Keratinocyte (primary cell): Measurements from ENCODE around the gene RTL9. TPM values are rescaled to one million over a fixed set of nuclear protein-coding genes. Genes with fewer than 3 reads are reported as not detected.

Experiments used
- DNase-seq: peaks from one replicate; pipeline ENCODE4 v3.0.0-alpha.2; 2011; ENCODE audit warnings: low read depth, missing footprints, low spot score
- FAIRE-seq: peaks from 2 replicates; lab custom pipeline; 2011; peaks lifted over from hg19 to GRCh38; lab: Jason Lieb, UNC
- H2AFZ ChIP-seq: 2 replicates; pipeline ENCODE4 v1.6.0; 2012; ENCODE audit warnings: low read length, control low read depth, inconsistent platforms; ENCODE audit not compliant: control insufficient read depth
- H3K27ac ChIP-seq: 2 replicates; pipeline ENCODE4 v1.5.1; 2011; ENCODE audit warnings: low read length; ENCODE audit not compliant: control insufficient read depth, insufficient read depth
- H3K27me3 ChIP-seq: 3 replicates; pipeline ENCODE4 v1.6.0; 2011; ENCODE audit warnings: low read length; ENCODE audit not compliant: control insufficient read depth, insufficient read depth; ENCODE audit errors: extremely low read depth
- H3K36me3 ChIP-seq, 2 experiments: 2 replicates in 1 of 2; 3 replicates in 1 of 2; pipeline ENCODE4 v1.5.1; 2011; ENCODE audit warnings: low read length in 2 of 2, mild to moderate bottlenecking in 1 of 2; ENCODE audit not compliant: control insufficient read depth in 2 of 2, insufficient read depth in 2 of 2; ENCODE audit errors: extremely low read depth in 1 of 2
- H3K4me1 ChIP-seq: 3 replicates; pipeline ENCODE4 v1.5.1; 2011; ENCODE audit warnings: low read length; ENCODE audit not compliant: control insufficient read depth, insufficient read depth; ENCODE audit errors: extremely low read depth
- H3K4me2 ChIP-seq: 3 replicates; pipeline ENCODE4 v1.6.0; 2011; ENCODE audit warnings: low read depth, low read length; ENCODE audit not compliant: control insufficient read depth, insufficient read depth; ENCODE audit errors: extremely low read depth
- H3K4me3 ChIP-seq, 3 experiments: fragments of 200-600 bp in 1 of 3; sonication (generic) in 1 of 3; 2 replicates in 2 of 3; 3 replicates in 1 of 3; pipeline ENCODE4 v1.5.1; 2011 to 2016; ENCODE audit warnings: low read length in 3 of 3, mild to moderate bottlenecking in 3 of 3, control low read depth in 2 of 3, inconsistent platforms in 1 of 3, low read depth in 1 of 3, mixed read lengths in 1 of 3, mixed run types in 1 of 3, moderate library complexity in 1 of 3; ENCODE audit not compliant: control insufficient read depth in 2 of 3, insufficient read depth in 2 of 3; ENCODE audit errors: extremely low read depth in 1 of 3
- H3K79me2 ChIP-seq: 2 replicates; pipeline ENCODE4 v1.6.0; 2012; ENCODE audit warnings: low read length; ENCODE audit not compliant: control insufficient read depth, insufficient read depth
- H3K9ac ChIP-seq: 3 replicates; pipeline ENCODE4 v1.6.0; 2011; ENCODE audit warnings: low read length; ENCODE audit not compliant: control insufficient read depth, insufficient read depth; ENCODE audit errors: extremely low read depth
- H3K9me1 ChIP-seq: 3 replicates; pipeline ENCODE4 v1.6.0; 2011; ENCODE audit warnings: low read length; ENCODE audit not compliant: control insufficient read depth, insufficient read depth; ENCODE audit errors: extremely low read depth
- H3K9me3 ChIP-seq: 2 replicates; pipeline ENCODE4 v1.5.1; 2012; ENCODE audit warnings: low read depth, low read length; ENCODE audit not compliant: control insufficient read depth
- H4K20me1 ChIP-seq: 3 replicates; pipeline ENCODE4 v1.6.0; 2011; ENCODE audit warnings: low read length; ENCODE audit not compliant: control insufficient read depth, insufficient read depth; ENCODE audit errors: extremely low read depth
- CTCF ChIP-seq, 3 experiments: IDR thresholded peaks in 1 of 3; conservative IDR thresholded peaks in 1 of 3; optimal IDR thresholded peaks in 1 of 3; 2 replicates in 2 of 3; 3 replicates in 1 of 3; pipeline versions ENCODE3 to v1.5.1; 2011; ENCODE audit warnings: low read length in 3 of 3, mild to moderate bottlenecking in 3 of 3, moderate library complexity in 2 of 3, control low read depth in 1 of 3, inconsistent platforms in 1 of 3; ENCODE audit not compliant: insufficient read depth in 2 of 3; ENCODE audit errors: extremely low read depth in 1 of 3
- EZH2 ChIP-seq: IDR thresholded peaks from one replicate; pipeline ENCODE4 v1.6.1; 2012; ENCODE audit warnings: inconsistent platforms, mild to moderate bottlenecking, low read length, moderate library complexity
- dilution Hi-C: fragments of 300-500 bp; cut with MboI; formaldehyde crosslinking; loops from one replicate; pipeline ENCODE4 v1.7.0; 2020; ENCODE audit warnings: low sequenced_read_pairs; ENCODE audit not compliant: extremely low pct_ligation_motif_present
- polyA plus RNA-seq, 5 experiments: library from polyadenylated mRNA; depleted of rRNA in 3 of 5; stranded (reverse) in 3 of 5; stranded (forward) in 1 of 5; unstranded in 1 of 5; fragments of >200 nt; gene quantifications; 1 replicate in 1 of 5; 2 replicates in 3 of 5; 3 replicates in 1 of 5; pipeline versions ENCODE4 v1.2.1 to v1.2.3, GENCODE V29; 2011 to 2012; ENCODE audit warnings: missing spikeins in 2 of 5, low read depth in 1 of 5, low replicate concordance in 1 of 5

The RTL9 gene
- polyA plus RNA-seq, 1 donor (not counting 4 experiments of a cell fraction or from before 2014, with no cell fraction given) = 0.13 TPM

GRCh38 chrX:110310896-110311295 is 47.8 kb upstream of the RTL9 start:
- H4K20me1 ChIP-seq = no peaks in the 10 kb centered on the region
- no peaks in the 10 kb centered on the region for H3K27me3 ChIP-seq
- no peak for FAIRE-seq
- no peak overlapping the region for H3K9ac ChIP-seq
- no peaks in the 10 kb centered on the region for H3K9me1 ChIP-seq
- H3K9me3 ChIP-seq = no peaks in the 10 kb centered on the region
- no peaks in the 10 kb centered on the region for H3K36me3 ChIP-seq
- dilution Hi-C loops = no loop called here
- no peaks in the 10 kb centered on the region for H3K4me1 ChIP-seq
- H3K4me2 ChIP-seq = no peak overlapping the region
- H2AFZ ChIP-seq = no peak overlapping the region
- no peak overlapping the region for H3K27ac ChIP-seq
- TF ChIP-seq EZH2 (no peak), CTCF (optimal IDR thresholded peaks at IDR 0.05 in 1 of 3, IDR thresholded peaks at IDR 0.05 in 1 of 3, conservative IDR thresholded peaks at IDR 0.05 in 1 of 3; ENCODE audit: extremely low read depth in 1 of 3, insufficient read depth in 2 of 3, low read length in 3 of 3) (no peak)
- no peak for DNase-seq
- no peak overlapping the region for H3K4me3 ChIP-seq
- H3K79me2 ChIP-seq = peaks cover 52% of the 10 kb centered on the region

GRCh38 chrX:110311437-110312230 is 47.0 kb upstream of the RTL9 start:
- Histone ChIP-seq H3K36me3 (no peaks in the 10 kb centered on the region), H3K9me1 (no peaks in the 10 kb centered on the region), H3K4me1 (no peaks in the 10 kb centered on the region), H4K20me1 (no peaks in the 10 kb centered on the region), H3K27ac (no peak overlapping the region), H3K79me2 (peaks cover 59% of the 10 kb centered on the region), H3K4me2 (no peak overlapping the region), H3K9me3 (no peaks in the 10 kb centered on the region), H3K4me3 (no peak overlapping the region), H2AFZ (no peak overlapping the region), H3K27me3 (no peaks in the 10 kb centered on the region), H3K9ac (no peak overlapping the region)
- FAIRE-seq = no peak
- dilution Hi-C loops = no loop called here
- DNase-seq = no peak
- no peak for TF ChIP-seq EZH2
- no peak for TF ChIP-seq CTCF (optimal IDR thresholded peaks at IDR 0.05 in 1 of 3, IDR thresholded peaks at IDR 0.05 in 1 of 3, conservative IDR thresholded peaks at IDR 0.05 in 1 of 3; ENCODE audit: extremely low read depth in 1 of 3, insufficient read depth in 2 of 3, low read length in 3 of 3)
